Keratinocyte (primary cell): ENCODE results near the gene RALGPS1. TPM values are rescaled to one million over a fixed set of nuclear protein-coding genes. Genes with fewer than 3 reads are reported as not detected.

ENCODE experiments used
- DNase-seq: peaks from one replicate; pipeline ENCODE4 v3.0.0-alpha.2; 2011; ENCODE audit warnings: low read depth, missing footprints, low spot score
- FAIRE-seq: peaks from 2 replicates; lab custom pipeline; 2011; peaks lifted over from hg19 to GRCh38; lab: Jason Lieb, UNC
- H2AFZ ChIP-seq: 2 replicates; pipeline ENCODE4 v1.6.0; 2012; ENCODE audit warnings: low read length, control low read depth, inconsistent platforms; ENCODE audit not compliant: control insufficient read depth
- H3K27ac ChIP-seq: 2 replicates; pipeline ENCODE4 v1.5.1; 2011; ENCODE audit warnings: low read length; ENCODE audit not compliant: control insufficient read depth, insufficient read depth
- H3K27me3 ChIP-seq: 3 replicates; pipeline ENCODE4 v1.6.0; 2011; ENCODE audit warnings: low read length; ENCODE audit not compliant: control insufficient read depth, insufficient read depth; ENCODE audit errors: extremely low read depth
- H3K36me3 ChIP-seq, 2 experiments: 2 replicates in 1 of 2; 3 replicates in 1 of 2; pipeline ENCODE4 v1.5.1; 2011; ENCODE audit warnings: low read length in 2 of 2, mild to moderate bottlenecking in 1 of 2; ENCODE audit not compliant: control insufficient read depth in 2 of 2, insufficient read depth in 2 of 2; ENCODE audit errors: extremely low read depth in 1 of 2
- H3K4me1 ChIP-seq: 3 replicates; pipeline ENCODE4 v1.5.1; 2011; ENCODE audit warnings: low read length; ENCODE audit not compliant: control insufficient read depth, insufficient read depth; ENCODE audit errors: extremely low read depth
- H3K4me2 ChIP-seq: 3 replicates; pipeline ENCODE4 v1.6.0; 2011; ENCODE audit warnings: low read depth, low read length; ENCODE audit not compliant: control insufficient read depth, insufficient read depth; ENCODE audit errors: extremely low read depth
- H3K4me3 ChIP-seq, 3 experiments: fragments of 200-600 bp in 1 of 3; sonication (generic) in 1 of 3; 2 replicates in 2 of 3; 3 replicates in 1 of 3; pipeline ENCODE4 v1.5.1; 2011 to 2016; ENCODE audit warnings: low read length in 3 of 3, mild to moderate bottlenecking in 3 of 3, control low read depth in 2 of 3, inconsistent platforms in 1 of 3, low read depth in 1 of 3, mixed read lengths in 1 of 3, mixed run types in 1 of 3, moderate library complexity in 1 of 3; ENCODE audit not compliant: control insufficient read depth in 2 of 3, insufficient read depth in 2 of 3; ENCODE audit errors: extremely low read depth in 1 of 3
- H3K79me2 ChIP-seq: 2 replicates; pipeline ENCODE4 v1.6.0; 2012; ENCODE audit warnings: low read length; ENCODE audit not compliant: control insufficient read depth, insufficient read depth
- H3K9ac ChIP-seq: 3 replicates; pipeline ENCODE4 v1.6.0; 2011; ENCODE audit warnings: low read length; ENCODE audit not compliant: control insufficient read depth, insufficient read depth; ENCODE audit errors: extremely low read depth
- H3K9me1 ChIP-seq: 3 replicates; pipeline ENCODE4 v1.6.0; 2011; ENCODE audit warnings: low read length; ENCODE audit not compliant: control insufficient read depth, insufficient read depth; ENCODE audit errors: extremely low read depth
- H3K9me3 ChIP-seq: 2 replicates; pipeline ENCODE4 v1.5.1; 2012; ENCODE audit warnings: low read depth, low read length; ENCODE audit not compliant: control insufficient read depth
- H4K20me1 ChIP-seq: 3 replicates; pipeline ENCODE4 v1.6.0; 2011; ENCODE audit warnings: low read length; ENCODE audit not compliant: control insufficient read depth, insufficient read depth; ENCODE audit errors: extremely low read depth
- CTCF ChIP-seq, 3 experiments: IDR thresholded peaks in 1 of 3; conservative IDR thresholded peaks in 1 of 3; optimal IDR thresholded peaks in 1 of 3; 2 replicates in 2 of 3; 3 replicates in 1 of 3; pipeline versions ENCODE3 to v1.5.1; 2011; ENCODE audit warnings: low read length in 3 of 3, mild to moderate bottlenecking in 3 of 3, moderate library complexity in 2 of 3, control low read depth in 1 of 3, inconsistent platforms in 1 of 3; ENCODE audit not compliant: insufficient read depth in 2 of 3; ENCODE audit errors: extremely low read depth in 1 of 3
- EZH2 ChIP-seq: IDR thresholded peaks from one replicate; pipeline ENCODE4 v1.6.1; 2012; ENCODE audit warnings: inconsistent platforms, mild to moderate bottlenecking, low read length, moderate library complexity
- dilution Hi-C: fragments of 300-500 bp; cut with MboI; formaldehyde crosslinking; loops from one replicate; pipeline ENCODE4 v1.7.0; 2020; ENCODE audit warnings: low sequenced_read_pairs; ENCODE audit not compliant: extremely low pct_ligation_motif_present
- polyA plus RNA-seq, 5 experiments: library from polyadenylated mRNA; depleted of rRNA in 3 of 5; stranded (reverse) in 3 of 5; stranded (forward) in 1 of 5; unstranded in 1 of 5; fragments of >200 nt; gene quantifications; 1 replicate in 1 of 5; 2 replicates in 3 of 5; 3 replicates in 1 of 5; pipeline versions ENCODE4 v1.2.1 to v1.2.3, GENCODE V29; 2011 to 2012; ENCODE audit warnings: missing spikeins in 2 of 5, low read depth in 1 of 5, low replicate concordance in 1 of 5

The RALGPS1 gene
- polyA plus RNA-seq, 1 donor (not counting 4 experiments of a cell fraction or from before 2014, with no cell fraction given), result 0.56 TPM

DNA sequence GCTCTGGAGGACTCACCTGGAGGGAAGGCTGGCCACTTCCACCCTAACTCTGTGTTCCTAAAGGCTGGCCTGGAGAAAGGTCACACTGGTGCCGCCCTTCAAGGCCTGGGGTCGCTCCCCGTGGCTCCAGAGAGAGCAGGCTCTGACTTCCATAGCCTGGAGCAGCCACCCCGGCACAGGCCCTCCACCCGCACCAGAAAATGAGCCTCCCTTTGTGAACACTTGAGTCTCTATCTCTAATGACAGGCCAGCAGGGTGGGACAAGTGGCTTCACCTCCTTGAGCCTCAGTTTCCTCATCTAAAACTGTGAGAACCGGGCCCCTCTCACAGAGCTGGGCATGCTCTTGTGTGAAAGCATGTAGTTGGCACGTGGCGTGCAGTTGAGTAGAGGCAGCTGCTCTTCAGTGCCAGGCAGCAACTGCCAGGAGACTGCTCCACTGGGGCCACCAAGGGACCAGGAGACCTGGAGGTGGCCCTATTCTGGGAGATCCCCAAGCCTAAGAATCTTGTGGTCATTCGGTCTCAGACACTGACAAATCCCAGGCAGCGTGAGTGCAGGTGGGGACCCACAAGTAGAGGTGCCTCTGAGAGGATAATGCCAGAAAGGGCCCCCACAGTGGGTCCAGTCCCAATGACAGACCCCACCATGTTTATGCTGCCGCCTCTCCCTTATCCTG lies 293.3 kb downstream of the RALGPS1 start:
- Histone ChIP-seq H2AFZ (no peak overlapping the region), H3K9me3 (no peaks in the 10 kb centered on the region), H3K4me1 (no peaks in the 10 kb centered on the region), H3K4me3 (no peak overlapping the region), H4K20me1 (no peaks in the 10 kb centered on the region), H3K36me3 (no peaks in the 10 kb centered on the region), H3K4me2 (no peak overlapping the region), H3K9me1 (no peaks in the 10 kb centered on the region), H3K27ac (no peak overlapping the region), H3K79me2 (no peaks in the 10 kb centered on the region), H3K9ac (no peak overlapping the region), H3K27me3 (peaks cover 46% of the 10 kb centered on the region)
- DNase-seq, result no peak
- TF ChIP-seq CTCF (optimal IDR thresholded peaks at IDR 0.05 in 1 of 3, IDR thresholded peaks at IDR 0.05 in 1 of 3, conservative IDR thresholded peaks at IDR 0.05 in 1 of 3; ENCODE audit: extremely low read depth in 1 of 3, insufficient read depth in 2 of 3, low read length in 3 of 3), result no peak
- no peak for TF ChIP-seq EZH2
- dilution Hi-C loops, result no loop called here
- no peak for FAIRE-seq

GRCh38 chr9:127208416-127208815 lies 293.8 kb downstream of the RALGPS1 start:
- no peak for DNase-seq
- no peak overlapping the region for H3K9ac ChIP-seq
- TF ChIP-seq CTCF (optimal IDR thresholded peaks at IDR 0.05 in 1 of 3, IDR thresholded peaks at IDR 0.05 in 1 of 3, conservative IDR thresholded peaks at IDR 0.05 in 1 of 3; ENCODE audit: extremely low read depth in 1 of 3, insufficient read depth in 2 of 3, low read length in 3 of 3) (no peak), EZH2 (no peak)
- H3K27me3 ChIP-seq, result peaks cover 48% of the 10 kb centered on the region
- no peaks in the 10 kb centered on the region for H4K20me1 ChIP-seq
- no peaks in the 10 kb centered on the region for H3K9me3 ChIP-seq
- no peak overlapping the region for H3K27ac ChIP-seq
- no peaks in the 10 kb centered on the region for H3K9me1 ChIP-seq
- no peaks in the 10 kb centered on the region for H3K4me1 ChIP-seq
- no peak overlapping the region for H3K4me3 ChIP-seq
- FAIRE-seq, result no peak
- no peak overlapping the region for H3K4me2 ChIP-seq
- no peak overlapping the region for H2AFZ ChIP-seq
- dilution Hi-C loops, result no loop called here
- H3K79me2 ChIP-seq, result no peaks in the 10 kb centered on the region
- no peaks in the 10 kb centered on the region for H3K36me3 ChIP-seq
